Loucy (cell line): ENCODE data around the gene GAS7.

Source experiments
- EZH2phosphoT487 ChIP-seq: fragments of 200-600 bp; IDR thresholded peaks from 2 replicates; pipeline ENCODE4 v1.6.1; 2018; ENCODE audit warnings: antibody characterized with exemption, mild to moderate bottlenecking, moderate library complexity, borderline replicate concordance
- TF ChIP-seq, protein P1 (sequence below): fragments of 200-600 bp; sonication (generic); conservative IDR thresholded peaks from 2 replicates; pipeline ENCODE4 v1.5.1; 2014; ENCODE audit warnings: mild to moderate bottlenecking, antibody characterized with exemption, low read length

DNA sequence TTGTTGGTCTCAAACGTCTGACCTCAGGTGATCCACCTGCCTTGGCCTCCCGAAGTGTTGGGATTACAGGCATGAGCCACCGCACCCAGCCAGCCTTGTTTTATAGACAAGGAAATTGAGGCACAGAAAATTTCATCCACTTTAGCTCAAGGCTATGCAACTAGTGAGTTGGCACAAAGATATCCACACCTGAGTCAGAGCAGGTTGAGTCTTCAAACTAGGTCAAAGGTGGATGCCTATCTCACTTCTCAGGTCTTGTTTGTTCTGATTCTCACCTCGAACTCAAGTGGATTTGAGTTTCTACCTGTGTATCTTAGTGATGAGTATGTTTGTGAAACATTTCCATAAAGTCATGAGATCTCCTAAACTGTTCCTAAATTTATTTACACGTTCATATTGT is 35.6 kb upstream of the GAS7 start:
- TF ChIP-seq, protein P1, sequence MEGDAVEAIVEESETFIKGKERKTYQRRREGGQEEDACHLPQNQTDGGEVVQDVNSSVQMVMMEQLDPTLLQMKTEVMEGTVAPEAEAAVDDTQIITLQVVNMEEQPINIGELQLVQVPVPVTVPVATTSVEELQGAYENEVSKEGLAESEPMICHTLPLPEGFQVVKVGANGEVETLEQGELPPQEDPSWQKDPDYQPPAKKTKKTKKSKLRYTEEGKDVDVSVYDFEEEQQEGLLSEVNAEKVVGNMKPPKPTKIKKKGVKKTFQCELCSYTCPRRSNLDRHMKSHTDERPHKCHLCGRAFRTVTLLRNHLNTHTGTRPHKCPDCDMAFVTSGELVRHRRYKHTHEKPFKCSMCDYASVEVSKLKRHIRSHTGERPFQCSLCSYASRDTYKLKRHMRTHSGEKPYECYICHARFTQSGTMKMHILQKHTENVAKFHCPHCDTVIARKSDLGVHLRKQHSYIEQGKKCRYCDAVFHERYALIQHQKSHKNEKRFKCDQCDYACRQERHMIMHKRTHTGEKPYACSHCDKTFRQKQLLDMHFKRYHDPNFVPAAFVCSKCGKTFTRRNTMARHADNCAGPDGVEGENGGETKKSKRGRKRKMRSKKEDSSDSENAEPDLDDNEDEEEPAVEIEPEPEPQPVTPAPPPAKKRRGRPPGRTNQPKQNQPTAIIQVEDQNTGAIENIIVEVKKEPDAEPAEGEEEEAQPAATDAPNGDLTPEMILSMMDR, result no peak
- no peak for TF ChIP-seq EZH2phosphoT487
